Neural cell (in vitro differentiated cells): ENCODE measurements around the gene UBE2K. TPM values are rescaled to one million over a fixed set of nuclear protein-coding genes. Genes with fewer than 3 reads are reported as not detected.
"Not testable (repeated sequence)": the region's sequence is repeated elsewhere in the genome, so short reads cannot be mapped to it uniquely, and the experiment has no call there.

Source experiments
- H2AFZ ChIP-seq: fragments of 200-600, 300-800 bp; sonication (generic), shearing (Covaris generic); 2 replicates; pipeline ENCODE4 v1.6.0; 2014; ENCODE audit warnings: low read depth, mild to moderate bottlenecking, antibody characterized with exemption, low read length, moderate library complexity
- H3F3A ChIP-seq: fragments of 200-600 bp; shearing (Covaris generic); 2 replicates; pipeline ENCODE4 v1.6.1; 2016; ENCODE audit warnings: mild to moderate bottlenecking, moderate library complexity, mixed read lengths, antibody characterized with exemption, low read length; ENCODE audit not compliant: insufficient read depth, poor library complexity, severe bottlenecking
- H3K27ac ChIP-seq: fragments of 200-600, 300-800 bp; sonication (generic), shearing (Covaris generic); 2 replicates; pipeline ENCODE4 v1.5.1; 2014; ENCODE audit warnings: mild to moderate bottlenecking, low read length, moderate library complexity
- H3K27me3 ChIP-seq: fragments of 300-800, 200-600 bp; sonication (generic), shearing (Covaris generic); 2 replicates; pipeline ENCODE4 v1.6.0; 2014; ENCODE audit warnings: mild to moderate bottlenecking, low read depth, low read length, moderate library complexity; ENCODE audit not compliant: insufficient read depth
- H3K36me3 ChIP-seq: fragments of 300-800, 200-600 bp; sonication (generic), shearing (Covaris generic); 2 replicates; pipeline ENCODE4 v1.5.1; 2014; ENCODE audit warnings: mild to moderate bottlenecking, antibody characterized with exemption, low read length, moderate library complexity; ENCODE audit not compliant: insufficient read depth
- H3K4me2 ChIP-seq: fragments of 300-800, 200-600 bp; sonication (generic), shearing (Covaris generic); 2 replicates; pipeline ENCODE4 v1.6.0; 2014; ENCODE audit warnings: mild to moderate bottlenecking, low read length
- H3K4me3 ChIP-seq: fragments of 300-800, 200-600 bp; sonication (generic), shearing (Covaris generic); 2 replicates; pipeline ENCODE4 v1.5.1; 2014; ENCODE audit warnings: mild to moderate bottlenecking, low read length, moderate library complexity
- H3K79me2 ChIP-seq: fragments of 200-600 bp; shearing (Covaris generic); replicated peaks from 2 replicates; pipeline ENCODE4 v1.6.0; 2014; ENCODE audit warnings: mild to moderate bottlenecking, low read length, moderate library complexity; ENCODE audit not compliant: insufficient read depth
- H3K9ac ChIP-seq: fragments of 300-800, 200-600 bp; sonication (generic), shearing (Covaris generic); 2 replicates; pipeline ENCODE4 v1.6.1; 2016; ENCODE audit warnings: mild to moderate bottlenecking, low read length, mixed read lengths
- H3K9me2 ChIP-seq: fragments of 200-600 bp; shearing (Covaris generic); 2 replicates; pipeline ENCODE4 v1.6.1; 2016; ENCODE audit warnings: mild to moderate bottlenecking, low read length, mixed read lengths; ENCODE audit not compliant: insufficient read depth
- H3K9me3 ChIP-seq: fragments of 200-600, 300-800 bp; sonication (generic), shearing (Covaris generic); 2 replicates; pipeline ENCODE4 v1.6.1; 2016; ENCODE audit warnings: mild to moderate bottlenecking, mixed run types, low read length, moderate library complexity, mixed read lengths
- H4K20me1 ChIP-seq: fragments of 200-600 bp; shearing (Covaris generic); 2 replicates; pipeline ENCODE4 v1.6.1; 2016; ENCODE audit warnings: mild to moderate bottlenecking, mixed run types; ENCODE audit not compliant: insufficient read depth
- EP300 ChIP-seq: fragments of 450-650 bp; conservative IDR thresholded peaks from 2 replicates; pipeline ENCODE4 v1.6.1; 2014; ENCODE audit warnings: antibody characterized with exemption, mild to moderate bottlenecking, moderate library complexity; ENCODE audit not compliant: poor library complexity, severe bottlenecking
- EZH2 ChIP-seq: fragments of 200-600, 300-800 bp; shearing (Covaris generic), sonication (generic); IDR thresholded peaks from 2 replicates; pipeline ENCODE4 v1.6.1; 2014; ENCODE audit warnings: antibody characterized with exemption, low read length, borderline replicate concordance, mild to moderate bottlenecking; ENCODE audit not compliant: insufficient read depth, poor library complexity, severe bottlenecking
- MXI1 ChIP-seq: fragments of 450-650 bp; conservative IDR thresholded peaks from 2 replicates; pipeline ENCODE4 v1.6.1; 2014; ENCODE audit warnings: antibody characterized with exemption, mild to moderate bottlenecking; ENCODE audit not compliant: poor library complexity, severe bottlenecking
- POLR2AphosphoS5 ChIP-seq: IDR thresholded peaks from 2 replicates; pipeline ENCODE4 v1.6.1; 2012
- RAD21 ChIP-seq: fragments of 450-650 bp; conservative IDR thresholded peaks from 2 replicates; pipeline ENCODE4 v1.6.1; 2014; ENCODE audit warnings: antibody characterized with exemption, mild to moderate bottlenecking, moderate library complexity
- SMC3 ChIP-seq: fragments of 450-650 bp; conservative IDR thresholded peaks from 2 replicates; pipeline ENCODE4 v1.6.1; 2014; ENCODE audit warnings: antibody characterized with exemption, mild to moderate bottlenecking, moderate library complexity; ENCODE audit not compliant: poor library complexity
- TAF1 ChIP-seq: IDR thresholded peaks from 2 replicates; pipeline ENCODE4 v1.6.1; 2012; ENCODE audit warnings: low read depth
- polyA plus RNA-seq: library from polyadenylated mRNA; depleted of rRNA; stranded (reverse); fragments of >200 nt; gene quantifications from 2 replicates; pipeline ENCODE4 v1.2.3, GENCODE V29; 2014
- TF ChIP-seq, protein P1 (sequence below): IDR thresholded peaks from 2 replicates; pipeline ENCODE4 v1.6.1; 2012; ENCODE audit warnings: borderline replicate concordance
- TF ChIP-seq, protein P2 (sequence below): fragments of 450-650 bp; IDR thresholded peaks from 2 replicates; pipeline ENCODE4 v1.5.1; 2014; ENCODE audit warnings: antibody characterized with exemption, mild to moderate bottlenecking, moderate library complexity; ENCODE audit not compliant: poor library complexity, severe bottlenecking

Gene UBE2K
- polyA plus RNA-seq, 1 donor from 2014 or later, result 45.8 TPM

DNA sequence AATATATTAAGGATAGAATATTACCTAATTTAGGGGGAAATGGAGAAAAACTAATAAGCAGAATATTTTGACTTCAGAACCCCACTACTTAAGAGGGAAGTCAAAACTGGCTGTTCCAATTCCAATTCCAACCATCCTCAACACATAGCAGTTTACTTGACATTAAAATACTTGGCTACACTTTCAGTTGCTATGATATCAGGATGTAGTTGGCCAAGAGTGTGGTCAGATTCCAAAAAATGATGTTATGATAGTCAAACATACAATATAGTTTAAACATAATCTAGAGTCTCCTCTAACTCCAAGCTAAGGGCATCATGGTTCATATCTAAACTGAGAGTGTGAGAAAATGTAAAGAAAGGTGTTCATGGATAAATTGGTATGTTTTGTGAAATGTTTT, 42.7 kb upstream of the UBE2K start:
- no peak overlapping the region for H3K9ac ChIP-seq
- no peak overlapping the region for H2AFZ ChIP-seq
- TF ChIP-seq TAF1, result no peak
- TF ChIP-seq RAD21, result no peak
- no peak for TF ChIP-seq MXI1
- TF ChIP-seq EZH2, result no peak
- TF ChIP-seq, protein P1, sequence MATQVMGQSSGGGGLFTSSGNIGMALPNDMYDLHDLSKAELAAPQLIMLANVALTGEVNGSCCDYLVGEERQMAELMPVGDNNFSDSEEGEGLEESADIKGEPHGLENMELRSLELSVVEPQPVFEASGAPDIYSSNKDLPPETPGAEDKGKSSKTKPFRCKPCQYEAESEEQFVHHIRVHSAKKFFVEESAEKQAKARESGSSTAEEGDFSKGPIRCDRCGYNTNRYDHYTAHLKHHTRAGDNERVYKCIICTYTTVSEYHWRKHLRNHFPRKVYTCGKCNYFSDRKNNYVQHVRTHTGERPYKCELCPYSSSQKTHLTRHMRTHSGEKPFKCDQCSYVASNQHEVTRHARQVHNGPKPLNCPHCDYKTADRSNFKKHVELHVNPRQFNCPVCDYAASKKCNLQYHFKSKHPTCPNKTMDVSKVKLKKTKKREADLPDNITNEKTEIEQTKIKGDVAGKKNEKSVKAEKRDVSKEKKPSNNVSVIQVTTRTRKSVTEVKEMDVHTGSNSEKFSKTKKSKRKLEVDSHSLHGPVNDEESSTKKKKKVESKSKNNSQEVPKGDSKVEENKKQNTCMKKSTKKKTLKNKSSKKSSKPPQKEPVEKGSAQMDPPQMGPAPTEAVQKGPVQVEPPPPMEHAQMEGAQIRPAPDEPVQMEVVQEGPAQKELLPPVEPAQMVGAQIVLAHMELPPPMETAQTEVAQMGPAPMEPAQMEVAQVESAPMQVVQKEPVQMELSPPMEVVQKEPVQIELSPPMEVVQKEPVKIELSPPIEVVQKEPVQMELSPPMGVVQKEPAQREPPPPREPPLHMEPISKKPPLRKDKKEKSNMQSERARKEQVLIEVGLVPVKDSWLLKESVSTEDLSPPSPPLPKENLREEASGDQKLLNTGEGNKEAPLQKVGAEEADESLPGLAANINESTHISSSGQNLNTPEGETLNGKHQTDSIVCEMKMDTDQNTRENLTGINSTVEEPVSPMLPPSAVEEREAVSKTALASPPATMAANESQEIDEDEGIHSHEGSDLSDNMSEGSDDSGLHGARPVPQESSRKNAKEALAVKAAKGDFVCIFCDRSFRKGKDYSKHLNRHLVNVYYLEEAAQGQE, result no peak
- TF ChIP-seq POLR2AphosphoS5, result no peak
- H3K27me3 ChIP-seq, result no peaks in the 10 kb centered on the region
- no peak overlapping the region for H3K4me2 ChIP-seq
- no peaks in the 10 kb centered on the region for H3K9me2 ChIP-seq
- no peaks in the 10 kb centered on the region for H4K20me1 ChIP-seq
- H3K27ac ChIP-seq, result no peak overlapping the region
- H3K36me3 ChIP-seq, result no peaks in the 10 kb centered on the region
- no peaks in the 10 kb centered on the region for H3K9me3 ChIP-seq
- no peaks in the 10 kb centered on the region for H3F3A ChIP-seq
- H3K79me2 ChIP-seq, result no peaks in the 10 kb centered on the region
- H3K4me3 ChIP-seq, result no peak overlapping the region

DNA sequence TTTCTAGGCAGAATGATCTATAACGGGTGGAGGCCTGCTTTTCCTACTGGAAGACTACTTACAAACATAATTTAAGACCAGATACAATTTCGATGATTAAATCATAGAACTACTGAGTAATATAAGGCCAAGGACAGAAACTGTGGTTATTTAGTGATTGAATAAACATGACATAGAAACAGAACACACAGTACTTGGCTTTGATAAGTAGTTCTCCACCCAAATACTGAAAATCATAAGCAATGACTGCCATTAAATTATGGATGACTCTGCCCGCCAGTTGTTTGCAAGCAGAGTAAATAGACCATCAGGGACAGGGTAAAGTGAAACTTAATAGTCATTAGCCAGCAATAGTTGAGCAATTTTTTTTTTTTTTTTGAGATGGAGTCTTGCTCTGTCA, 42.1 kb upstream of the UBE2K start:
- TF ChIP-seq, protein P1, result no peak
- TF ChIP-seq SMC3 (no peak), MXI1 (no peak), TAF1 (no peak), POLR2AphosphoS5 (no peak), EP300 (no peak), EZH2 (no peak), RAD21 (no peak)
- TF ChIP-seq, protein P2, sequence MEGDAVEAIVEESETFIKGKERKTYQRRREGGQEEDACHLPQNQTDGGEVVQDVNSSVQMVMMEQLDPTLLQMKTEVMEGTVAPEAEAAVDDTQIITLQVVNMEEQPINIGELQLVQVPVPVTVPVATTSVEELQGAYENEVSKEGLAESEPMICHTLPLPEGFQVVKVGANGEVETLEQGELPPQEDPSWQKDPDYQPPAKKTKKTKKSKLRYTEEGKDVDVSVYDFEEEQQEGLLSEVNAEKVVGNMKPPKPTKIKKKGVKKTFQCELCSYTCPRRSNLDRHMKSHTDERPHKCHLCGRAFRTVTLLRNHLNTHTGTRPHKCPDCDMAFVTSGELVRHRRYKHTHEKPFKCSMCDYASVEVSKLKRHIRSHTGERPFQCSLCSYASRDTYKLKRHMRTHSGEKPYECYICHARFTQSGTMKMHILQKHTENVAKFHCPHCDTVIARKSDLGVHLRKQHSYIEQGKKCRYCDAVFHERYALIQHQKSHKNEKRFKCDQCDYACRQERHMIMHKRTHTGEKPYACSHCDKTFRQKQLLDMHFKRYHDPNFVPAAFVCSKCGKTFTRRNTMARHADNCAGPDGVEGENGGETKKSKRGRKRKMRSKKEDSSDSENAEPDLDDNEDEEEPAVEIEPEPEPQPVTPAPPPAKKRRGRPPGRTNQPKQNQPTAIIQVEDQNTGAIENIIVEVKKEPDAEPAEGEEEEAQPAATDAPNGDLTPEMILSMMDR, result no peak
- H3K4me2 ChIP-seq, result no peak overlapping the region
- no peaks in the 10 kb centered on the region for H3K9me3 ChIP-seq
- no peaks in the 10 kb centered on the region for H3K27me3 ChIP-seq
- no peak overlapping the region for H3K27ac ChIP-seq
- H3F3A ChIP-seq, result no peaks in the 10 kb centered on the region
- H3K79me2 ChIP-seq, result no peaks in the 10 kb centered on the region
- H3K9ac ChIP-seq, result no peak overlapping the region
- no peaks in the 10 kb centered on the region for H3K9me2 ChIP-seq
- H3K4me3 ChIP-seq, result no peak overlapping the region
- no peaks in the 10 kb centered on the region for H4K20me1 ChIP-seq
- H2AFZ ChIP-seq, result no peak overlapping the region
- no peaks in the 10 kb centered on the region for H3K36me3 ChIP-seq

DNA sequence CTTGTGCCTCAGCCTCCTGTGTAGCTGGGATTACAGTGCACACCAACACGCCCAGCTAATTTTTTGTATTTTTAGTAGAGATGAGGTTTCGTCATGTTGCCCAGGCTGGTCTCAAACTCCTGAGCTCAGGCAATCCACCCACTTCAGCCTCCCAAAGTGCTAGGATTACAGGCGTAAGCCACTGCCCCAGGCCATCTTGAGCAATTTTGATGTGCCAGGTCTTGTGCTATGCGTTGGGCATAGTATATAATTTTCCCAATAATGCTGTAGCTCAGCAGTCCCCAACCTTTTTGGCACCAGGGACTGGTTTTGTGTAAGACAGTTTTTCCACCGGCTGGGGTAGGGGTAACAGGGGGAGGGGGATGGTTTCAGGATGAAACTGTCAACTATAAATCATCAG, 41.3 kb upstream of the UBE2K start:
- H3K9ac ChIP-seq, H3K79me2 ChIP-seq, H4K20me1 ChIP-seq, H3K36me3 ChIP-seq, H3K9me3 ChIP-seq, H3K27ac ChIP-seq, H3K4me2 ChIP-seq, H2AFZ ChIP-seq, H3F3A ChIP-seq, H3K9me2 ChIP-seq, H3K27me3 ChIP-seq, H3K4me3 ChIP-seq: not testable (repeated sequence)
